H1 (cell line): ENCODE measurements around the gene EPB42. TPM values are rescaled to one million over a fixed set of nuclear protein-coding genes. Genes with fewer than 3 reads are reported as not detected.

Experiments used
- CTCF ChIA-PET: fragments of 300-600 bp; sonication (Branson Sonifier 250); formaldehyde crosslinking; loops from one replicate; lab custom pipeline; 2021; ENCODE audit not compliant: partially characterized antibody; lab: Charles Lee
- POLR2A ChIA-PET: fragments of 300-600 bp; sonication (Branson Sonifier 250); formaldehyde crosslinking; loops from one replicate; lab custom pipeline; 2021; ENCODE audit warnings: inconsistent platforms; ENCODE audit not compliant: partially characterized antibody; lab: Charles Lee
- DNase-seq, 2 experiments: peaks; one replicate each; pipeline versions ENCODE4 v3.0.0 to v3.0.0-alpha.2; 2010 to 2022; ENCODE audit warnings: low spot score in 2 of 2, low read depth in 1 of 2, mixed read lengths in 1 of 2
- FAIRE-seq: peaks from 2 replicates; lab custom pipeline; 2011; peaks lifted over from hg19 to GRCh38; lab: Jason Lieb, UNC
- H2AFZ ChIP-seq: 2 replicates; pipeline ENCODE4 v1.8.1; 2012; ENCODE audit warnings: low read length, inconsistent platforms
- H2AK5ac ChIP-seq: 2 replicates; pipeline ENCODE4 v1.6.1; 2013; ENCODE audit warnings: low read depth, low read length
- H2BK120ac ChIP-seq: replicated peaks from 2 replicates; pipeline ENCODE3; 2013; ENCODE audit warnings: low read depth, low read length, inconsistent platforms
- H2BK12ac ChIP-seq: 2 replicates; pipeline ENCODE4 v1.6.1; 2013; ENCODE audit warnings: low read depth, low read length
- H2BK15ac ChIP-seq: 2 replicates; pipeline ENCODE4 v1.6.1; 2013; ENCODE audit warnings: low read length
- H2BK20ac ChIP-seq: 2 replicates; pipeline ENCODE4 v1.6.1; 2013; ENCODE audit warnings: low read length
- H2BK5ac ChIP-seq: 2 replicates; pipeline ENCODE4 v1.6.1; 2013; ENCODE audit warnings: low read depth, low read length
- H3K14ac ChIP-seq: 2 replicates; pipeline ENCODE4 v1.6.1; 2013; ENCODE audit warnings: inconsistent platforms; ENCODE audit not compliant: insufficient read length
- H3K18ac ChIP-seq: 2 replicates; pipeline ENCODE4 v1.6.1; 2013; ENCODE audit warnings: low read length; ENCODE audit errors: extremely low read depth
- H3K23ac ChIP-seq: 2 replicates; pipeline ENCODE4 v1.6.1; 2013; ENCODE audit warnings: inconsistent platforms; ENCODE audit not compliant: insufficient read length
- H3K23me2 ChIP-seq: 2 replicates; pipeline ENCODE4 v1.6.1; 2013; ENCODE audit warnings: low read depth, low read length
- H3K27ac ChIP-seq: 2 replicates; pipeline ENCODE4 v1.6.1; 2011; ENCODE audit warnings: low read depth, low read length, inconsistent platforms
- H3K27me3 ChIP-seq, 4 experiments: replicated peaks in 1 of 4; 1 replicate in 1 of 4; 2 replicates in 3 of 4; pipeline versions ENCODE4 v1.6.1 to v1.8.1; 2011 to 2013; ENCODE audit warnings: low read length in 3 of 4, mild to moderate bottlenecking in 3 of 4, inconsistent platforms in 2 of 4, mixed read lengths in 2 of 4, moderate library complexity in 1 of 4; ENCODE audit not compliant: control insufficient read depth in 3 of 4, insufficient read depth in 3 of 4; ENCODE audit errors: extremely low read depth in 1 of 4
- H3K36me3 ChIP-seq, 4 experiments: 2 replicates each; pipeline versions ENCODE4 v1.6.1 to v1.8.1; 2011 to 2013; ENCODE audit warnings: mild to moderate bottlenecking in 4 of 4, low read length in 3 of 4, moderate library complexity in 2 of 4, control low read depth in 1 of 4, inconsistent platforms in 1 of 4; ENCODE audit not compliant: insufficient read depth in 4 of 4, control insufficient read depth in 2 of 4
- H3K4ac ChIP-seq: replicated peaks from 2 replicates; pipeline ENCODE3; 2013; ENCODE audit warnings: low read length, low read depth, mixed read lengths, inconsistent platforms; ENCODE audit not compliant: insufficient read length
- H3K4me1 ChIP-seq, 4 experiments: replicated peaks in 1 of 4; 1 replicate in 1 of 4; 2 replicates in 3 of 4; pipeline versions ENCODE4 v1.6.1 to v1.8.1; 2011 to 2013; ENCODE audit warnings: low read length in 3 of 4, inconsistent platforms in 2 of 4, mixed read lengths in 1 of 4; ENCODE audit not compliant: insufficient read depth in 4 of 4, control insufficient read depth in 3 of 4
- H3K4me2 ChIP-seq, 2 experiments: 2 replicates each; pipeline versions ENCODE4 v1.6.1 to v1.8.1; 2011 to 2013; ENCODE audit warnings: low read depth in 2 of 2, low read length in 2 of 2, control low read depth in 1 of 2, inconsistent platforms in 1 of 2, mild to moderate bottlenecking in 1 of 2; ENCODE audit not compliant: insufficient read depth in 1 of 2
- H3K4me3 ChIP-seq, 4 experiments: fragments of 200-600, 300-600 bp in 1 of 4; sonication (generic), shearing (Covaris generic), sonication (Bioruptor Twin) in 1 of 4; 2 replicates each; pipeline versions ENCODE4 v1.5.1 to v1.8.1; 2011 to 2016; ENCODE audit warnings: low read length in 4 of 4, low read depth in 3 of 4, control low read depth in 2 of 4, inconsistent platforms in 2 of 4, mild to moderate bottlenecking in 2 of 4, mixed read lengths in 1 of 4, moderate library complexity in 1 of 4; ENCODE audit not compliant: insufficient read depth in 2 of 4; ENCODE audit errors: extremely low read depth in 1 of 4
- H3K56ac ChIP-seq: replicated peaks from 2 replicates; pipeline ENCODE3; 2013; ENCODE audit warnings: low read depth, mild to moderate bottlenecking, mixed read lengths, low read length, inconsistent platforms; ENCODE audit not compliant: insufficient read length
- H3K79me1 ChIP-seq: 2 replicates; pipeline ENCODE4 v1.6.1; 2013; ENCODE audit warnings: low read depth, low read length, control low read depth
- H3K79me2 ChIP-seq, 2 experiments: 2 replicates each; pipeline versions ENCODE4 v1.6.1 to v1.8.1; 2012 to 2013; ENCODE audit warnings: low read length in 2 of 2, mild to moderate bottlenecking in 2 of 2, inconsistent platforms in 1 of 2; ENCODE audit not compliant: insufficient read depth in 2 of 2, control insufficient read depth in 1 of 2
- H3K9ac ChIP-seq, 4 experiments: replicated peaks in 1 of 4; 1 replicate in 1 of 4; 2 replicates in 3 of 4; pipeline versions ENCODE4 v1.6.1 to v1.8.1; 2011 to 2013; ENCODE audit warnings: low read depth in 3 of 4, low read length in 3 of 4, control low read depth in 2 of 4, mild to moderate bottlenecking in 2 of 4, moderate library complexity in 2 of 4, inconsistent platforms in 1 of 4; ENCODE audit errors: extremely low read depth in 1 of 4
- H3K9me3 ChIP-seq, 2 experiments: 2 replicates each; pipeline versions ENCODE4 v1.6.1 to v1.8.1; 2012 to 2013; ENCODE audit warnings: mild to moderate bottlenecking in 2 of 2, moderate library complexity in 2 of 2, control low read depth in 1 of 2, inconsistent platforms in 1 of 2, low read depth in 1 of 2, low read length in 1 of 2, mixed read lengths in 1 of 2; ENCODE audit not compliant: insufficient read depth in 2 of 2
- H4K20me1 ChIP-seq, 2 experiments: replicated peaks in 1 of 2; 2 replicates each; pipeline versions ENCODE3 to v1.8.1; 2011 to 2013; ENCODE audit warnings: inconsistent platforms in 2 of 2, low read length in 2 of 2, mild to moderate bottlenecking in 1 of 2; ENCODE audit not compliant: insufficient read depth in 2 of 2, control insufficient read depth in 1 of 2
- H4K5ac ChIP-seq: 2 replicates; pipeline ENCODE4 v1.6.1; 2013; ENCODE audit warnings: low read length, low read depth, mixed read lengths, inconsistent platforms; ENCODE audit not compliant: insufficient read length
- H4K8ac ChIP-seq: 2 replicates; pipeline ENCODE4 v1.8.0; 2013; ENCODE audit warnings: mild to moderate bottlenecking, moderate library complexity, low read length, inconsistent platforms; ENCODE audit not compliant: insufficient read depth; ENCODE audit errors: extremely low read depth
- H4K91ac ChIP-seq: replicated peaks from 2 replicates; pipeline ENCODE3; 2013; ENCODE audit warnings: low read length, mixed read lengths, inconsistent platforms; ENCODE audit not compliant: insufficient read length
- CHD1 ChIP-seq: IDR thresholded peaks from 2 replicates; pipeline ENCODE4 v1.6.1; 2012; ENCODE audit warnings: low read depth, low read length, improper control_type of control experiment
- CTBP2 ChIP-seq: IDR thresholded peaks from 2 replicates; pipeline ENCODE4 v1.7.0; 2011; ENCODE audit warnings: borderline replicate concordance, mild to moderate bottlenecking, moderate library complexity, mixed read lengths, low read length; ENCODE audit not compliant: insufficient read depth, insufficient read length
- EP300 ChIP-seq, 2 experiments: IDR thresholded peaks; 1 replicate in 1 of 2; 2 replicates in 1 of 2; pipeline ENCODE4 v1.6.1; 2011 to 2012; ENCODE audit warnings: low read depth in 2 of 2, low read length in 2 of 2, mild to moderate bottlenecking in 2 of 2, borderline replicate concordance in 1 of 2, inconsistent platforms in 1 of 2, moderate library complexity in 1 of 2
- EZH2 ChIP-seq: fragments of 200-600 bp; sonication (generic); IDR thresholded peaks from 2 replicates; pipeline ENCODE4 v1.7.1; 2012; ENCODE audit warnings: low read depth, mild to moderate bottlenecking, moderate library complexity, low read length, inconsistent platforms; ENCODE audit not compliant: severe bottlenecking
- GABPA ChIP-seq: IDR thresholded peaks from 2 replicates; pipeline ENCODE4 v1.6.1; 2011; ENCODE audit warnings: mild to moderate bottlenecking, low read length, moderate library complexity, borderline replicate concordance; ENCODE audit not compliant: insufficient read depth
- NANOG ChIP-seq: IDR thresholded peaks from 2 replicates; pipeline ENCODE4 v1.6.1; 2011; ENCODE audit warnings: low read length, low read depth, mild to moderate bottlenecking, inconsistent platforms; ENCODE audit not compliant: insufficient read depth, poor library complexity, severe bottlenecking
- PHF8 ChIP-seq: fragments of 200-600 bp; sonication (generic); conservative IDR thresholded peaks from 2 replicates; pipeline ENCODE4 v1.7.1; 2012; ENCODE audit warnings: low read depth, mild to moderate bottlenecking, inconsistent platforms, low read length, moderate library complexity
- POLR2A ChIP-seq, 2 experiments: IDR thresholded peaks; 1 replicate in 1 of 2; 2 replicates in 1 of 2; pipeline ENCODE4 v1.6.1; 2011; ENCODE audit warnings: low read depth in 2 of 2, low read length in 2 of 2, mild to moderate bottlenecking in 2 of 2; ENCODE audit errors: control extremely low read depth in 1 of 2
- TAF1 ChIP-seq: IDR thresholded peaks from 2 replicates; pipeline ENCODE4 v1.6.1; 2011; ENCODE audit warnings: mild to moderate bottlenecking, low read depth, low read length
- TCF12 ChIP-seq: IDR thresholded peaks from 2 replicates; pipeline ENCODE4 v1.6.1; 2011; ENCODE audit warnings: low read depth, mild to moderate bottlenecking, low read length
- WGBS, 2 experiments: shearing (Covaris generic) in 1 of 2; methylation state at CpG; one replicate each; pipeline versions ENCODE4 v1.1.6 to v1.1.7; 2013 to 2015; ENCODE audit warnings: low lambda C conversion rate in 2 of 2, mixed read lengths in 2 of 2, inconsistent platforms in 1 of 2, low coverage in 1 of 2, missing lambda C conversion rate in 1 of 2; ENCODE audit not compliant: insufficient replicate concordance in 2 of 2, insufficient coverage in 1 of 2, insufficient read length in 1 of 2; ENCODE audit errors: extremely low coverage in 1 of 2, missing lambda C conversion rate in 1 of 2; 5-methylcytosine and 5-hydroxymethylcytosine counted together
- polyA plus RNA-seq, 7 experiments: library from polyadenylated mRNA; depleted of rRNA in 3 of 7; stranded (reverse) in 5 of 7; unstranded in 2 of 7; fragments of >200 nt in 5 of 7; fragments of 200-250 nt in 2 of 7; gene quantifications; 1 replicate in 5 of 7; 2 replicates in 1 of 7; 4 replicates in 1 of 7; pipeline versions ENCODE4 v1.2.1 to v1.2.3, GENCODE V29; 2011 to 2013; ENCODE audit warnings: missing spikeins in 2 of 7, mixed read lengths in 2 of 7
- total RNA-seq: library from RNA; stranded (reverse); fragmentation: NEBNext Ultra II Directional; extraction: Animal tissue kit (Norgen Biotek cat#: 25700); gene quantifications from 2 replicates; pipeline ENCODE4 v1.2.1, GENCODE V29; 2021
- TF ChIP-seq, protein P1 (sequence below): IDR thresholded peaks from 2 replicates; pipeline ENCODE4 v1.6.1; 2012; ENCODE audit warnings: inconsistent platforms

EPB42 gene
- total and polyA plus RNA-seq, 2 of the 8 experiments (the other 6 are each of a cell fraction or from before 2014, with no cell fraction given) = not detected

DNA sequence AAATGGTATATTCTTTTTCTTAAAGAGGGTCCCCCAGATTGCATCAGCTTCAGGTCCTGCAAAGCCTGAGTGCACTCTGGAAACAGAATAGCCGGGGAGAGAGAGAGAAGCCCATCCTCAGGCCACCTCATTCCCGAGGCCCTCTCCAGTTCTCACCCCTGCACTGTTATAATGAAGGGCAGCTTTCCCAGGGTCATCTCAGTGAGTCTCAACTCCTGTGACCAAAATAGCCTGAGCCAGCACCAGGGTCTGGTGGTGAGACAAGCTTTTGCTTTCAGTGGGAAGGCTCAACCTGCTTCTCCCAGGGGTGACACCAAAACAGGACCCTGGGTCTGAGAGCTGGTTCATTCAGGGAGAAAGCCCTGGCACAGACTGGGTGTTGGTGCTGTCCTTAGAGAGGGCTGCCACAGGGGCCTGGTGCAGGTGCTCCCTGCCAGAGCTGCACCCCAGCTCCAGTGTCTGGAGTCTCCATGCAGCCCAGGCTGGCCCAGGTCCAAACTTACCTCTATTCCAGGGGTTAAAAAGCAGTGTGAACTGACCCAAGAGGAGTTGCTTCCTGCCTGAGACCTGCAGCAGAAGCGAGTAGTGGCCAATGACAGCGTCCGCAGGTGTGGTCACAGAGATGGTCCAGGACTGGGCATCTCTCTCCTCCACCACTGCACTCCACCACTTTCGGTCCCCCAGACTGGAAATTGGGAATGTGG, 6.1 kb downstream of the EPB42 start:
- Histone ChIP-seq H3K9me3 (no peaks in the 10 kb centered on the region), H3K27ac (no peak overlapping the region), H4K8ac (no peak overlapping the region; the same call in 1 of the 2 replicates), H3K79me2 (no peaks in the 10 kb centered on the region), H3K56ac (no peak overlapping the region), H3K36me3 (no peaks in the 10 kb centered on the region), H2AK5ac (no peak overlapping the region), H2BK12ac (no peak overlapping the region), H2AFZ (peak overlapping the region; percentile 48; the same call in 1 of the 2 replicates), H3K4me2 (no peak overlapping the region), H3K23ac (no peak overlapping the region), H2BK20ac (no peak overlapping the region), H3K23me2 (no peaks in the 10 kb centered on the region), H3K79me1 (no peaks in the 10 kb centered on the region; the same call in 1 of the 2 replicates), H3K14ac (no peak overlapping the region), H3K4me3 (no peak overlapping the region), H2BK5ac (no peak overlapping the region), H3K4ac (no peak overlapping the region), H3K27me3 (peaks cover 0 to 2% (median 0%) of the 10 kb centered on the region in 4 experiments; a peak in 2 of 7 replicates), H4K5ac (no peak overlapping the region), H4K91ac (no peak overlapping the region), H2BK15ac (0 out of 2 replicates have a peak overlapping the region, but pooled peaks have one; percentile 72), H4K20me1 (no peaks in the 10 kb centered on the region), H3K4me1 (peaks cover 0 to 3% (median 1%) of the 10 kb centered on the region in 4 experiments; a peak in 3 of 7 replicates), H3K9ac (no peak overlapping the region), H3K18ac (no peak overlapping the region), H2BK120ac (no peak overlapping the region)
- DNase-seq (no peak), FAIRE-seq (no peak)
- POLR2A ChIA-PET = interaction anchor here (0.9 kb wide), 1 partner anchor 18 kb away, joined by 4 read pairs; no protein-coding TSS in a partner anchor
- 85% methylated on average over 6 of the region's 6 CpGs; no CpG with 5 or more reads in 1 of the 2 experiments for WGBS, 2 experiments
- CTCF ChIA-PET = interaction anchor here (1.1 to 9.6 kb wide), 7 partner anchors 9 to 79 kb away, joined by 3 to 109 read pairs (median 14); no protein-coding TSS in a partner anchor
- TF ChIP-seq POLR2A (IDR thresholded peaks at IDR 0.05; ENCODE audit: control extremely low read depth in 1 of 2, low read depth in 2 of 2, low read length in 2 of 2) (no peak), EP300 (IDR thresholded peaks at IDR 0.05; ENCODE audit: borderline replicate concordance in 1 of 2, low read depth in 2 of 2, low read length in 2 of 2) (no peak), EZH2 (no peak), NANOG (no peak), TAF1 (no peak), TCF12 (no peak), CTBP2 (no peak), PHF8 (no peak), CHD1 (no peak), GABPA (no peak)
- TF ChIP-seq, protein P1, sequence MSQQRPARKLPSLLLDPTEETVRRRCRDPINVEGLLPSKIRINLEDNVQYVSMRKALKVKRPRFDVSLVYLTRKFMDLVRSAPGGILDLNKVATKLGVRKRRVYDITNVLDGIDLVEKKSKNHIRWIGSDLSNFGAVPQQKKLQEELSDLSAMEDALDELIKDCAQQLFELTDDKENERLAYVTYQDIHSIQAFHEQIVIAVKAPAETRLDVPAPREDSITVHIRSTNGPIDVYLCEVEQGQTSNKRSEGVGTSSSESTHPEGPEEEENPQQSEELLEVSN = no peak
